Left ventricle myocardium superior (tissue), 1 donor: ENCODE results near the gene SHISAL1. TPM values are rescaled to one million over a fixed set of nuclear protein-coding genes. Genes with fewer than 3 reads are reported as not detected.

Experiments
- ATAC-seq: fragments of 200-7000 bp; cut with Tn5 transposase; one replicate; pipeline ENCODE4 v1.9.1; 2020; ENCODE audit warnings: mild to moderate bottlenecking, moderate library complexity
- DNase-seq: peaks from one replicate; pipeline ENCODE4 v3.0.0-alpha.2; 2020
- intact Hi-C: fragments of 100-400 bp; cut with micrococcal nuclease; formaldehyde crosslinking; loops from one replicate; pipeline ENCODE4 v1.11.0; 2022
- total RNA-seq: library from RNA; stranded (reverse); fragmentation: NEBNext Ultra II Directional; extraction: Animal tissue kit (Norgen Biotek cat#: 25700); gene quantifications from one replicate; pipeline ENCODE4 v1.2.1, GENCODE V29; 2021
- donor health status: DM: no; HTN: yes; CAD: no; lungs with severe emphysema.

The SHISAL1 gene
- total RNA-seq, 1 donor from 2014 or later: 0.55 TPM

GRCh38 chr22:44221710-44222475 is 90.9 kb downstream of the SHISAL1 start:
- DNase-seq (no peak), ATAC-seq (no peak)
- intact Hi-C loops: no loop called here

GRCh38 chr22:44220727-44221680 is 91.7 kb downstream of the SHISAL1 start:
- no peak for DNase-seq
- intact Hi-C loops: no loop called here
- no peak for ATAC-seq

GRCh38 chr22:44219101-44219870 is 93.5 kb downstream of the SHISAL1 start:
- no peak for DNase-seq
- intact Hi-C loops: no loop called here
- ATAC-seq: no peak

DNA sequence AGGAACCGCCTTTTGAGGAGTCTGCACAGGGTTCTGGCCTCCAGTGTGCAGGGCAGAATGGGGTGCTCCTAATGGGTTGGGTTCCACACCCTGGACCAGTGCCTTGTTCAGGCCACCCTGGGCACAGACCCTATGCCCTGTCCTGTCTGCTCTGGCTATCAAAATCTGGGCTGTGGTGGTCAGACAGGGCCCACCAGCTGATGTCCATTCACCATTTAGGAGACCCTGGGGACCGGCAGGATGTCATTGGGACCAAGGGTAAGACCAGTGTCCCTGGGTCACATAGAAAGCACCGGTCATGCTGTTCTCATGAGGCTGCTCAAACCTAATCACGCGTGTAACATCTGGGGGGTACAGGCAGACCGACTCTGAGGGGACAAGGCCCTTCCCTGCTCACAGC is 94.7 kb downstream of the SHISAL1 start:
- ATAC-seq: no peak
- DNase-seq: no peak
- intact Hi-C loops: no loop called here

GRCh38 chr22:44217346-44217745 is 95.4 kb downstream of the SHISAL1 start:
- DNase-seq (no peak), ATAC-seq (no peak)
- intact Hi-C loops: no loop called here

- DNase-seq (no peak), ATAC-seq (no peak)
- intact Hi-C loops: no loop called here
These were observed 97.5 kb downstream of the SHISAL1 start for GRCh38 chr22:44215287-44215686.

GRCh38 chr22:44214764-44215163 is 98.0 kb downstream of the SHISAL1 start:
- no peak for ATAC-seq
- no peak for DNase-seq
- intact Hi-C loops: no loop called here

GRCh38 chr22:44214187-44214586 is 98.6 kb downstream of the SHISAL1 start:
- no peak for DNase-seq
- intact Hi-C loops: no loop called here

GRCh38 chr22:44213489-44214043 is 99.2 kb downstream of the SHISAL1 start:
- DNase-seq (no peak), ATAC-seq (no peak)
- intact Hi-C loops: no loop called here

More at GRCh38 chr22:44214187-44214586, 98.6 kb downstream of the SHISAL1 start:
- no peak for ATAC-seq

DNA sequence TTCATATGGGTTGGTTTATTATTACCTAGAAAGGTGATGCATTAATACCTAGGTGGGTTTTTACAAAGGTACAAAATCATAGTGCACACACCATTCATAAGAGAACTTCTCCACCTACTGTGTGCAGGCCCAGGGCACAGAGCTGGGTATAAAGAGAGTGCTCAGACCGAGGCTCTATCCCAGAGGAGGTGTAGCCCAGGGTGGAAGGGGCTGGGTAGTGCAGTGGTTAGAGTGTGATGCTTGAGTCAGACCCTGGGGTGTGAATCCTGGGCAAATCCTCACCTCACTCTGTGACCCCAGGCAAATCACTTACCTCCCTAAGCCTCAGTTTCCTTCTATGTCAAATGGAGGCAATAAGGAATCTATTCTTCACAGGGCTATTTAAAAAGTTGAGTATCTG is 99.8 kb downstream of the SHISAL1 start:
- ATAC-seq: no peak
- no peak for DNase-seq
- intact Hi-C loops: no loop called here

DNA sequence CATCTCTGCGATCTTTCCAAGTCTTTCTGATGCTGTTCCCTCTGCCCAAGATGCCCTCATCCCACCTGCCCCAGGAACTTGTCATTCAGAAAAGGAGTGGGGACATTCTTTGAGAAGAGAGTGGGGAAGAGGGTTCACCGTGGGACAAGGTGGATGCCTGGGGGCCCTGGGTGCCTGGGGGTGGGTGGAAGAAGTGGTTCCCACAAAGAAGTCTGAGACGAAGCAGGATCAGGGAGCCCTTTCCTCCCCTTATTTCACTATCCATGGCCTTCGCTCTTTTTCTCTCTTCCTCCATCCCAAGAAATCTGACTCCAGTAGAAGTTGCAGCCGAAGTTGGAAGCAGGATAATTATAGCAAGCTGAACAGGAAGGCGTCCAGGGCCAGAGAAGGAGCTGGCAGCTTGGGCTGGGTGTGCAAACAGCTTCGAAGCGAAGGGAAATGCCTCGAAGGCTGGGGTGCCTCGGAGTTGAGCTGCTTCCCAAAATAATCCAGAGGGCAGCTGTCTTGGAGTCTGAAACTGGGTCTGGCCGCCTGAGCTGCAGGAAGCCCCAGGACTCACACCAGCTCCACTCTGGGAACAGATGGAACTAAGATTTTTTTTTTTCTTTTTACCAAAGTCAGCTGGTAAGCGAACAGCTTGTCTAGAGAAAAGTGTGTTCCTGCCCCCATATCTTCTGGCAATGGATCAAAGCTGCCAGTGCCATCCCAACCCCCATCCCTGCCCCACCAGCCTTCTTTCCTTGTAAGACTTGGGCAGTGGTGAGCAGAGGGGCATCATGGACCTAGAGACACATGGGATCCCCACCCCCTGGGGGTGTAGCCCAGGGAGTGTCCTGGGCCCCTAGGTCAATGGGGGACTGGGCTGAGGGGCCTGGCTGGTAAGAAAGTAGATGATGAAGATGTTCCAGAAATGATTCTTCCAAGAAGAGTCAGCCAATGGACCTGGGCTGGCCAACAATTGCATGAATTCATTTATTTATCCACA is 100.5 kb downstream of the SHISAL1 start:
- DNase-seq: no peak
- intact Hi-C loops: no loop called here
- ATAC-seq: peak; percentile 31

DNA sequence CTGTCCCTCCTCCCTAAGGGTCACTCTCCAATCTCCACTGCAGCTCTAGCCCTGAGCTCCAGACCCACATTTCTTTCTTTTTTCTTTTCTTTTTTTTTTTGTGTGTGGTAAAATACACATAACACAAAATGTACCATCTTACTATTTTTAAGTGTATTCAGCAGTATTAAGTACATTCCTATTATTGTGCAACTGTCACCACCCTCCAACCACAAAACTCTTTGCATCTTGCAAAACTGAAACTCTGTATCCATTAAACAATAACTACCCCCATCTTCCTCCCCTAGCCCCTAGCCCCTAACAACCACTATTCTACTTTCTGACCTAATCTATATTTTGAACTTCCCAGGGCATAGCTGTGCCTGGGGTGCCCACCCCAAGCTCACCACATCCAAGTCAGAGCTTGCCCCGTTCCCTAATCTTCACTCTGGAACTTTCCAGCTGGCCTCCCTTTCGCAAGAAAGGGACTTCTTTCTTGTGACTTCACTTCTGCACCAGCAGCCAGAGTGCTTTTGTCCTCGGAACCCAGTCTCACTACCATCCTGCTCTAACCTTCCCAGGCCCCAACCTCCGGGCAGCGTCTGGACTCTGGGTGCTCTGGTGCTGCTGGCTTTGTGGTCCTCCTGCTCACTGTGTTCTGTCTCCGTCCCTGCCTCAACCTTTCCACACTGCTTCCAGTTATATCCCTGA is 101.3 kb downstream of the SHISAL1 start:
- intact Hi-C loops: no loop called here
- no peak for DNase-seq
- no peak for ATAC-seq

DNA sequence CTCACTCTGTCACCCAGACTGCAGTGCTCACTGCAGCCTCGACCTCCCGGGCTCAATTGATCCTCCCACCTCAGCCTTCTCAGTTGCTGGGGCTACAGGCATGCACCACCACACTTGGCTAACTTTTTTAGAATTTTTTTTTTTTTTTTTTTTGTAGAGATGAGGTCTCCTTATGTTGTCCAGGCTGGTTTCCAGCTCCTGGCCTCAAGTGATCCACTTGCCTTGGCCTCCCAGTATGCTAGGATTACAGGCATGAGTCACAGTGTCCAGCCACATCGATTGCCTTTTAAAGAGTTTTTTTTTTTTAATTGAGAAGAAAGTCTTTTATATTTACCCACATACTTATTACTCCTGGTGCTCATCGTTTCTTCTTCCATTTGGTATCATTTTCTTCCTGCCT is 102.0 kb downstream of the SHISAL1 start:
- ATAC-seq: no peak
- intact Hi-C loops: no loop called here
- DNase-seq: no peak

DNA sequence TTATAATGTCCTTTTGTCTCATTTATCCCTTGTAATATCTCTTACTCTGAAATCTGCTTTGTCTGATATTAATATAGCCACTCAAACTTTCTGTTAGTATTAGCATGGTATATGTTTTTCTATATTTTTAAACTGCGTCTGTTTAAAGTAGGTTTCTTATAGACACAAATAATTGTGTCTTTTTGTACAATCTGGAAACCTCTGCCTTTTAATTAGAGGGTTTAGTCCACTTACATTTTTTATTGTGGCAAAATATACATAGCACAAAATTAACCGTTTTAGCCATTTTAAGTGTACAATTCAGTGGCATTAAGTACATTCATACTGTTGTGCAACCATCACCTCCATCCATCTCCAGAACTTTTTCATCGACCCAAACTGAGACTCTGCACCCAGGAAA is 103.4 kb downstream of the SHISAL1 start:
- DNase-seq (no peak), ATAC-seq (no peak)
- intact Hi-C loops: no loop called here

- no peak for ATAC-seq
- intact Hi-C loops: no loop called here
- DNase-seq: no peak
These were observed 104.8 kb downstream of the SHISAL1 start for GRCh38 chr22:44207981-44208317.

- intact Hi-C loops: no loop called here
- DNase-seq: no peak
- ATAC-seq: no peak
These were observed 105.4 kb downstream of the SHISAL1 start for GRCh38 chr22:44207173-44207980.

GRCh38 chr22:44206696-44207095 is 106.1 kb downstream of the SHISAL1 start:
- intact Hi-C loops: no loop called here
- DNase-seq: no peak
- no peak for ATAC-seq
